ENCODE data around the gene U2AF2.

The U2AF2 gene

DNA sequence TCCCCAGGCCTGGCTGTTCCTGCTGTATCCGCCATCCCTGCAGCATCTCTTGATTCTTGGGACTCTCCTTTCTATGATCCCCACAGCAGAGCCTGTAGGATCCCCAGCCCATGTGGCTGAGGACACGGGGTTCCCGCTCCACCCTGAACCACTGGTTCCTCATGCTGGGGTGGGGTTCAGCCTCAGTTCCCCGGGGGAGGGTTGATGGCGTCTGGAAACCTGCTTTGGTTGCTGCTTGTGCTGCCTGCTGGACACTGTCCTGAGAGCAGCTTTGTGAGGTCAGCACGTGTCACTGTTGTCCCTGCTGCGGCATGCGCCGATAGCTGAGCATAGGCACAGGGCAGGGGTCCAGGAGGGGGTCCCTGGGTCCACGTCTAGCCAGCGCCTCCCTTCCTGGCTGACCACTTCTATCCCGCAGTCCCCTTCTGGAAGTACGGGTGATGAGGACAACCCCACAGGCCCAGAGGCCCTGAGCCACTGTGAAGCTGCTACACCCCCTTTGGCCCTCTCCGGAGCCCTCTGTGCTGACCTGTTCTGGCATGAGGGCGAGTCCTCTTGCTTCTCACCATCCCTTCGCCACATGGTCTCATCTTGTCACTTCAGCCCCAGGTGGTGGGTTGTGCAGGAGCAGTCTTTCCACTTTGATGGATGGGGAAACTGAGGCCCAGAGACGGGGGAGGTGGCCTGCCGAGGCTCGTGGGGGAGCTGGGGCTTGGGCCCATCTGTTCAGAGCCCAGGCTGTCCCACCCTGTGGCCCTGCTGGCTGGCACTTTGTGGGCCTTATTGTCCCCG is 25.7 kb downstream of the U2AF2 start:
- no peak for DNase-seq
- in situ Hi-C loops (cut with HindIII; ENCODE audit: low pct_ligation_motif_present, low pct_unique_long_range_greater_than_20kb, low sequenced_read_pairs), result no loop called here

DNA sequence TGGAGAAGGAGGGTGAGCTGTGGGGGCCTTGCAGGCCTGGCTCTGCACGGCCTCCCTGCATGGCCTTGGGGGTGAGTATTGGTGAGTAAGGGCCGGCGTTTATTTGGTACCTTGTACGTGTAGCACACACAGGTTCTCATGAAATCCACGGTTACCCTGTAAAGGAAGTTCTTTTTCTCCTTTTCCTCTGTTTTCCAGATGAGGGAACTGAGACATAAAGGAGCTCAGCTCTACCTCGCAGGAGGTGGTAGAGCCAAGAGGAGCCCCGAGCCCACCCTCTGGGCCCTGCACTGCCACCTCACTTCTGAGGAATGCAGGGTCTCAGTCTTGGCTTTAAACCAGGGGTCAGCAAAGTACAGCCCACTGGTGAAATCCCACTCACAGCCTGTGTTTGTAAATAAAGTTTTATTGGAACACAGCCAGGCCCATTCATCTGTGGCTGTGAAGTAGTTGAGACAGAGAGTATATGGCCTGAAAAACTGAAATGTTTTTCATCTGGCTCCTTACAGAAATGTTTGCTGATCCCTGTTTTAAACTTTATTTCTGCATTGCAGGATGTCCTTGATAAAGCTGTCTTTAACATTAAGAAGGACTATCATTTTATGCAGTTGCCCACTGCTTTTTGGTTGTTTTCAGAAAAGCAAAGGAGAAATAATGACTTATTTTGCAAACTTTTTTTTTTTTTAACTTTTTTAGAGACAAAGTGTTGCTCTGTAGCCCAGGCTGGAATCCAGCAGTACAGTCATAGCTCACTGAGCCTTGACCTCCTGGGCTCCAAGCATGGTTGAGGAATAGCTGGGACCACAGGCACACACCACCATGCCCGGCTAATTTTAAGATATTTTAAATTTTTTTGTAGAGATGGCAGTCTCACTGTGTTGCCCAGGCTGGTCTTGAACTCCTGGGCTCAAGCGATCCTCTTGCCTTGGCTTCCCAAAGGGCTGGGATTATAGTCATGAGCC is 26.6 kb downstream of the U2AF2 start:
- peak; percentile 75 for DNase-seq
- in situ Hi-C loops (cut with HindIII; ENCODE audit: low pct_ligation_motif_present, low pct_unique_long_range_greater_than_20kb, low sequenced_read_pairs), result no loop called here

DNA sequence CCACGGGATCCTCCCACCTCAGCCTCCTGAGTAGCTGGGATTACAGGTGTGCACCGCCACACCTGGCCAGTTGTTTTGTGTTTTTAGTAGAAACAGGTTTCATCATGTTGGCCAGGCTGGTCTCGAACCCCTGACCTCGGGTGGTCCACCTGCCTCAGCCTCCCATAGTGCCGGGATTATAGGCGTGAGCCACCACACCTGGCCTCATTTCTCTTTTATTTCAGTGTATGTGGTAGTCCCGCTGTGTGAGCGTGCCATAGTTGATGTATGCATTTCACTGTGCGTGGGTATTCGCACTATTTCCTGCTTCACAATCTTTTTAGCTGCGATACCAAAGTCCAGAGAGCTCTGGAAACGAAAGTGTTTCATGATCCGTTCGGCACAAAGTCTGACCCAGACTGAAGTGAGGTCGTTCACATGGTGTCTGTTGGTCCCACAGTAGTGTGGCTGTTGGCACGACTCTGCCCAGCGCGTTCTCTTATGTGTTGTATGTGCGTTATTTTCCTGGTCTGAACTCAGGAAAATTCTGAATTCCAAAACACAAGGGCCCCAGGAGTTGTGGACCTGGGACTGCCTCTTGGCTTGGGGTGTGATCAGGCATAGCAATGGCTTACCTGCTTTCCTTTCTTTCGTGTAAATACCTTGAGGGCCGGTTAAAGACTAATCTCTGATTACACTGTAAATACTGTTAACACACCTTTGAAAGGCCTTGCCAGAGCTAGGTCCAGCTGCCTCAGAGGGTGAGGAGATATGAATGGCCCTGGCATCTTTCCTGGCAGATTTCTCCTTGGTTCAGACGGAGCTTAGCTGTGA is 28.8 kb downstream of the U2AF2 start:
- in situ Hi-C loops (cut with HindIII; ENCODE audit: low pct_ligation_motif_present, low pct_unique_long_range_greater_than_20kb, low sequenced_read_pairs), result no loop called here
- DNase-seq, result no peak

DNA sequence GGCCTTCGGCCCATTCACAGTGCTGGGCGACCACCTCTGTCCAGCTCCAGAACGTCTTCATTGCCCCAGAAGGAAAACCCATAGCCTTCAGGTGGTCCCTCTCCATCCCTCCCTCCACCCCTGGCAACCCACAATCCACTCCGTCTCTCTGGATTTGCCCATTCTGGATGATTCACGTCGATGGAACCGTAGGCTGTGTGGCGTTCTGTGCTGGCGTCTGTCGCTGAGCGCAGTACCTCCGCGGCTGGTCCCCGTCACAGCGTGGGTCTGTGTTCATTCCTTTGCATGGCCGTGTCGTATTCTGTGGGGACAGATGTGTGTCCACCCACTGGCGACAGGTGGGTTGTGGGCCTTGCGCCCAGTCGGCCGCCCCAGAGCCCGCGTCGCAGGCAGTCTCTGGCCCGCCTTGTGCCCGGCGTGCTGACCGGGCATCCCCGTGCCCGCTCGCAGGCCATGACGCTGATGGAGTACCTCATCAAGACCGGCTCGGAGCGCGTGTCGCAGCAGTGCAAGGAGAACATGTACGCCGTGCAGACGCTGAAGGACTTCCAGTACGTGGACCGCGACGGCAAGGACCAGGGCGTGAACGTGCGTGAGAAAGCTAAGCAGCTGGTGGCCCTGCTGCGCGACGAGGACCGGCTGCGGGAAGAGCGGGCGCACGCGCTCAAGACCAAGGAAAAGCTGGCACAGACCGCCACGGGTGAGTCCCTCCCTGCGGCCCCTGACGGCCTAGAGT is 30.3 kb downstream of the U2AF2 start:
- in situ Hi-C loops (cut with HindIII; ENCODE audit: low pct_ligation_motif_present, low pct_unique_long_range_greater_than_20kb, low sequenced_read_pairs), result no loop called here
- DNase-seq, result no peak

DNA sequence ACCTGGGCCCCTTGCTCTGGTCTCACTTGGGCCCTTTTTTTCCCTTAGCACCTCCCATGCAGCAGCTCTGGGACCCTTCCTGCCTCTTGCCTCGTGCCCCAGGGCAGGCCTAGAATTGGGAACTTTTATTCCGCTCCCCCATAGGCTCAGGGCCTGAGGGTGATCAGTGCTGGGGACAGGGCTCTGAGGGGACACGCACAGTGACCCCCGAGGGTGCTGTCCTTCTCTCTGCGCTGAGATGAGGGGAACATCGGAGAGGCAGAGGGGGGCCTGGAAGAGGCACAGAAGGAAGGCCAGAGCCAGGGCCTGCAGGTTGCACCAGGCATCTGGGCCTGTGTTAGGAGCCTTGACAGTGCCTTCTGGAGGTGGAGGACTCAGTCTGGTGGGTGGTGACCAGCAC is 30.9 kb downstream of the U2AF2 start:
- in situ Hi-C loops (cut with HindIII; ENCODE audit: low pct_ligation_motif_present, low pct_unique_long_range_greater_than_20kb, low sequenced_read_pairs), result no loop called here
- DNase-seq, result no peak

DNA sequence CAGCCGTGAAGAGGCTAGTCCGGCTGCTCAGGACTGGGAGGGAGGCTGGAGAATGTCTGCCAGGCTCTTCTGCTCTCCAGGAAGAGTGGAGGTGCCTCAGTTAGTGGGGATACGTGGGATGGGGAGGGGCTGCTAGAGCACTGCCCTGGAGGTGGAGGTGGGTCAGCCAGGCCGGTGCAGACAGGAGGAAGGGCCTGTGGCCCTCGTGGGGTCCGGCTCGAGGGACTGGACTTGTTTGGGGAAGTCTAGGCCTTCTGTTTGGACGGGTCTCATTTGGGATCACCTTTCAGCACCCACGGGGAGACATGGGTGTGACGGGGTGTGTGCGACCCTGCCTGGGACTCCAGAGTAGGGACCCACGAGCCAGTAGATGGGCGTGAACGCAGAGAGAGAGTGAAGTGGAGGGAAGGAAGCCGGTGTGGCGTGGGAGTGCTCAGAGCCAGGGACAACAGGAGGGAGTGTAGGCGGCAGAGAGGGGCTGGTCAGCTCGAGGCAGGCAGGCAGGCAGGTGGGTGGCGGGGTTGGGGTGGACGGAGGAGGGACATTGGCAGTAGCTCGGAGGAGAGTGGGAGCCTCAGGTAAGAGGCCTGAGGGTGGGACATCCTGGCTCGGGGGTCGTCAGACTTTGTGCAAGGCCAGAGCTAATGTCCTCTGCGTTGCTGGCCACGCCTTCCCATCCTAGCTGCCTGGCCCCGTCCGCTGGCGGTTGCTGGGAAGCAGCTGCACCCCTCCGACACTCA is 31.6 kb downstream of the U2AF2 start:
- DNase-seq, result no peak
- in situ Hi-C loops (cut with HindIII; ENCODE audit: low pct_ligation_motif_present, low pct_unique_long_range_greater_than_20kb, low sequenced_read_pairs), result no loop called here

DNA sequence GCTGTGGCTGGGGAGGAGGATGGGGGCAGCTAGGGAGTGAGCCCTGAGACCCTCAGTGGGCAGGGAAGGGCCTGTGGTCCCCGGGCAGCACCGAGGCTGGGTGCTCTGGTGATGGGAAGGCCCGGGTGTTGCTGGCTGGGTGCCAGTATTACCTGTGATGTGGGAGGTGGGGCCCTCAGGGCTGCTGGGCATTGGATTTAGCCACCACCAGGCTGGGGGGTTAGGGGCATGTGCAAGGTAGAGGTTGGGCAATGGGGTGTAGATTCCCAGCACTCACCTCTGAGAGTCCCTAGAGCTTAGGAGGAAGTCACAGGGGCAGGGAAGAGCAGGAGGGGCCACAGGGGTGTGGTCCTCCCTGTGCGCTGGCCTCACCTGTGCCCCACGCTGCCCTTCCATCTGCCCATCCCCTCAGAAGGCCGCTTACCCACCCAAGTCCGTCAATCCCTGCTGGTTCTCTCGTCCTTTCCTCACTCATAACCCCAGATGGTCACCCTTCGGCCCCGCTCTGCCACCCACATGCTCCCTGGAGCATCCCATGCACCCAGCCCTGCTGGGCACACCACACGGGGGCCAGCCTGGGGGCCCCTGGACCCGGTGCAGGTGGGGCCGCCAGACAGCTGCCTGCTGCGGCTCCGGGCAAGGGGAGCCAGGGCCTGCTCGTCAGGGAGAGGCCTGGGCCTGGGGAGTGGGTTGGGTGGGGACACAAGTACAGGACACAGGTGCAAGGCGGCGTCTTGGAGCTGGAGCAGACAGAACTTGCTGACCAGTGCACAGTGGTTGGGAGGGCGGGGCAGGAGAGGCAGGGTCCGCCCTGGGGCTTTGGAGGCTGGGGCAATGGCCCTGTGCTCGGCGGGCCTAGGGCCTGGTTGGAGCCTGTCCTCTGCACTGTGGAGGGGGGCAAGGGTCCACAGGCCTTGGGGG is 32.7 kb downstream of the U2AF2 start:
- in situ Hi-C loops (cut with HindIII; ENCODE audit: low pct_ligation_motif_present, low pct_unique_long_range_greater_than_20kb, low sequenced_read_pairs), result no loop called here
- DNase-seq, result no peak

DNA sequence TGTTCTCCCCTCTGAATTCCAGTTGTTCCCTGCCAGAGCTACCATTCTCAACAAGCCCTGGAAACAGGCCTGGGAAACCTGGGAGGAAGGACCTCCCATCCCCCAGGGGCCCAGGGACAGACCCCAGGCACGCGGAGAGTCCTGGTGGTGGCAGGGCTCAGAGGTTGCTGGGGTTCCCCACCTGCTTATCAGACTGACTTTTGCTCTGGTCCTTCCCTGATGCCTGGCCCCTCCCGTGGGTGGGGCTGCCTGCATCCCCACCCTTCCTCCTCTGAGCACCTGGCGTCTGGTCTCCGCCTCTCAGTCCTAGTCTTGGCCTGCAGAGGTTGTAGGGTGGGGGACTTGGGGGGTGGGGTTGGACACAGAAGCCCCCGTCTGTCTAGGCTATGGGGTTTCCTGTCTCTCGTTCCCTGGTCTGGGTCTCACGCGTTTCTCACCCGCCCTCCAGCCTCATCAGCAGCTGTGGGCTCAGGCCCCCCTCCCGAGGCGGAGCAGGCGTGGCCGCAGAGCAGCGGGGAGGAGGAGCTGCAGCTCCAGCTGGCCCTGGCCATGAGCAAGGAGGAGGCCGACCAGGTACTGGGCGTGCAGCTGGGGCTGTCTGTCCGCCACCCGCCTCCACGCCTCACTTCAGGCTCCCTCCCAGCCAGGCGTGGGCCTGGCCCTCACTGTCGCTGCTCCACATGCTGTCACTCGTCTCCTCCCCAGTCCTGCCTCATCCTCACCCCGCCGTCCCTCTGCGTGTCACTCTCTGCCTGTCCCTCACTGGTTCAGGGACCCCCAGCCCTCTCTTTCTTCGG is 33.8 kb downstream of the U2AF2 start:
- DNase-seq, result no peak
- in situ Hi-C loops (cut with HindIII; ENCODE audit: low pct_ligation_motif_present, low pct_unique_long_range_greater_than_20kb, low sequenced_read_pairs), result no loop called here

DNA sequence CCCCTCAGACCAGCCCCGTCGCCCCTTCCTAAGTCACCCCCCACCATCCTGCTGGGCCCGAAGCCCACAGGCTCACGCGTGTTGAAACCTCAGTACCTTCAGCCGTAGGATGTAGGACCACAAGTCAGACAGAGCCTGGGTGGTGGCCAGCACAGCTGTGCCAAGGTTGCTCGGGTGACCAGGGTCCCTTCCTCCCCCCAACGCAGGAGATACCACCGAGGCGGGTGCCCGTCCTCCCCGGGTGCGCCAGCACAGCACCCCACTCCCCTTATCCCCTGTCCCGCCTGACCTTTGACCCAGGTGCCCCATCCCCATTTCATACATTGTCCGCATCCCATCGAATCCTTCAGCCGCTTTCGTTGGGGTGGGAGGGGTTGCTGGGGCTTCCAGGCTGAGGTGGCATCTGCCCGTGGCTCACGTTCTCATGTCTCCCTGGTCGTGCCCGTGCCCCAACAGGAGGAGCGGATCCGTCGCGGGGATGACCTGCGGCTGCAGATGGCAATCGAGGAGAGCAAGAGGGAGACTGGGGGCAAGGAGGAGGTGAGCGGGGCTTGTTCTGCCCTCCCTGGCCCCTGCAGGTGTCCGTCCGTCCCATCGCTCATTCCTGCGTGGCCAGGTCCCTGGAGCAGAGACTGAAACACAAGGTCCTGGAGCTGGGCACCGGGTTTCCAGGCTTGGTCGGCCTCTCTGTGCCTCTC is 34.7 kb downstream of the U2AF2 start:
- no peak for DNase-seq
- in situ Hi-C loops (cut with HindIII; ENCODE audit: low pct_ligation_motif_present, low pct_unique_long_range_greater_than_20kb, low sequenced_read_pairs), result no loop called here

DNA sequence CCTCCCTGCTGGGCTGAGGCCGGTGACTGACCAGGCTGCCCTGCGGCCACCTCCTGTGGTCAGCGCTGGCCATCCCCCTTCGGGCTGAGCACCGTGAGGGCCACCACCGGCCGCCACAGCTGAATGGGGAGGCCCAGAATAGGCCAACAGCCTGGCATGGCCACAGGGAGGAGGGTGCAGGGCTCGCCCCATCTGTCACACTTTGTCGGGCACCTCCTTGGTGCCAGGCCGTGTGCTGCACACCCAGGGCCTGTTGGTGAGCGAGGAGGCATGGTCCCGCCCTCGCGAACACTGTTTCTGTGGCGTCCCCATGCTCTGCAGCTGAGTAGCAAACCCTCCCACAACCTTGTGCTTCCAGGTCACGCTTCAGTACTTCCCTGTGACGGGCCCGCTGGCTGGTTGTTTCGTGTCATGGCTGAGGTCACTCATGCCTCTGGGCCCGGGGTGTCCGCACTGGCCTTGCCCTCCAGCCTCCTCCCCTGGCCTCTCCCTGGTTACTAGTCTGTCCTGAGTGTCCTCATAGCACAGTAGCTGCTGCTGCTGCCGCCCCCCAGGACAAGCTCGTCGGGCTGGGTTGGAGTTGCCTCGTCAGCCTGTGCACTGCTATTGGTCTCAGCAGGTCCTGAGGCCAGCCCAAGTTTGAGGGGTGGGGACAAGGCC is 35.4 kb downstream of the U2AF2 start:
- in situ Hi-C loops (cut with HindIII; ENCODE audit: low pct_ligation_motif_present, low pct_unique_long_range_greater_than_20kb, low sequenced_read_pairs), result no loop called here
- no peak for DNase-seq

DNA sequence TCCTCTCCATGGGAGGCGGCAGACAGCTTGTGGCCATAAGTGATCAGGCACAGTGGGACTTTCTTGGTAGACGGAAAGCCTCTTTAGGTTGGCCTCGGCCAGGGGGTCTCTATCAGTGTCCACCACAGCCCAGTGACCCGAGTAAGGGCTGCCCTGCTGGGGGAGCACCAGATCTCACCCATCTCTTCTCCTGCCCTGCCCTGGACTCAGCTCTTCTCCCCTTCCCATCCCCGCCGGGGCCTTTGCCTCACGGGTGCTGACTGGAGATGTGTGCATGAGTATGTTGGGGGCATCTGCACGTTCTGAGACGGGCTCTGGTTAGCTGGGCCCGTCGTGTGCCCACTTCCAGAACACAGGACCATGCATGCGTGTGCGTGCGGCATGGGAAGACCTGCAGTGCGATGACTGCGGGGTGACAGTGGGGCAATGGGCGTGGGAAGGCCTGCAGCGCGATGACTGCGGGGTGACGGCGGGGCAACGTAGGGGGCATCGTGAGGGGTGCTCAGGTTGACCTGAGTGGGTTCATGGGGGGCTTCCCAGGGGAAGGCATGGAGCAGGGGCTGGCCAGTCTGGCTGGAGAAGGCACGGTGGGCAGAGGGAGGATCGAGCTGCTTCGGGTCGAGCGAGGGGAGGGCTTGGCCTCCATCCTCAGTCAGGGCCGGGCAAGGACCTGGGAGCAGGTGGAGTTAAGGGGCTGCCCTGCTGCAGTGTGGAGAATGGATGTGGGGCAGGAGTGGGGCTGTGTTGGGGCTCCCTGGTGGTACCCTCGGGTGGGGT is 36.1 kb downstream of the U2AF2 start:
- DNase-seq, result no peak
- in situ Hi-C loops (cut with HindIII; ENCODE audit: low pct_ligation_motif_present, low pct_unique_long_range_greater_than_20kb, low sequenced_read_pairs), result no loop called here

DNA sequence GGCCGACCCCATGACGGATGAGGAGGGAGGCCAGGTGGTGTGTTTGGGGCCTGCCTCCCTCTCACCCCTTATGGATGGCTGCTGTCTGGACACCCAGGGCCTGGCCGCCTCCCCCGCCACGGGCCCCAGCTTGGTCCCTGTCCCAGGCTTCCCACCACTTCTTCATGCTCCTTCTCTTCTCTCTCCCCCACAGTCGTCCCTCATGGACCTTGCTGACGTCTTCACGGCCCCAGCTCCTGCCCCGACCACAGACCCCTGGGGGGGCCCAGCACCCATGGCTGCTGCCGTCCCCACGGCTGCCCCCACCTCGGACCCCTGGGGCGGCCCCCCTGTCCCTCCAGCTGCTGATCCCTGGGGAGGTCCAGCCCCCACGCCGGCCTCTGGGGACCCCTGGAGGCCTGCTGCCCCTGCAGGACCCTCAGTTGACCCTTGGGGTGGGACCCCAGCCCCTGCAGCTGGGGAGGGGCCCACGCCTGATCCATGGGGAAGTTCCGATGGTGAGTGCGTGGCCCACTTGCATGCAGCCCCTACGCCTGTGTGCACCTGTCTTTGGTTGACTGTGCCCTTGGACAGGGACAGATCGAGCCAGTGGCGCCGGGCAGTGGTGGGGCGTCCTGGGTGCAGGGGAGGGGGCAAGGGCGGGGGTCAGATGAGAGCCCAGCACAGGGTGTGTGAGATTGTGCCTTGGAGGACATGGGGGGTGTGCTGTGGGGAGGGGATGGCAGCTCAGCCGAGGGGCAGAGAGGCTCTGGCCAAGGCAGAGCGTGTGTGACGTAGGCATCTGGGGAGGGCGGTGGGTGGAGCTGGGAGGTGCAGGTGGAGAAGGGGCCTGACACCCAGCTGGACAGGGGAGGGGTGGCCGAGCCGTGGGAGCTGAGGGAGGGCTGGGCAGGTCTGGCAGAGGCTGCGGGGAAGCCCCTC is 37.0 kb downstream of the U2AF2 start:
- DNase-seq, result no peak
- in situ Hi-C loops (cut with HindIII; ENCODE audit: low pct_ligation_motif_present, low pct_unique_long_range_greater_than_20kb, low sequenced_read_pairs), result no loop called here

DNA sequence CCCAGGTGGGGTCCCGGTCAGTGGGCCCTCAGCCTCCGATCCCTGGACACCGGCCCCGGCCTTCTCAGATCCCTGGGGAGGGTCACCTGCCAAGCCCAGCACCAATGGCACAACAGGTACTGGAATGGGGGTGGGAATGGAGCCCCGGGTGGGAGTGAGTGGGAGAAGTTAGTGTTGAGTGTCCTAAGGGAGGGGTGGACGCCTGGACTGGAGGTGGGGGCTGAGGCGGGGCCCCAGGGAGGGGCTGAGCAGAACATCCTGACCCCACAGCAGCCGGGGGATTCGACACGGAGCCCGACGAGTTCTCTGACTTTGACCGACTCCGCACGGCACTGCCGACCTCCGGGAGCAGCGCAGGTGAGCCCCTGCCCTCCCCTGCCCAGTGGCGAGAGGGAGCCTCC is 37.8 kb downstream of the U2AF2 start:
- no peak for DNase-seq
- in situ Hi-C loops (cut with HindIII; ENCODE audit: low pct_ligation_motif_present, low pct_unique_long_range_greater_than_20kb, low sequenced_read_pairs), result no loop called here

All from ACHN (cell line).